Liver (tissue), 9 donors: ENCODE measurements around the gene VAT1. TPM values are rescaled to one million over a fixed set of nuclear protein-coding genes. Genes with fewer than 3 reads are reported as not detected.

Experiments used
- DNase-seq: peaks from one replicate; pipeline ENCODE4 v3.0.0-alpha.2; 2017; ENCODE audit warnings: low spot score
- H3K27ac ChIP-seq, 2 donors: one replicate each; pipeline ENCODE4 v1.7.0; 2013; ENCODE audit warnings: inconsistent platforms in 2 of 2, low read length in 2 of 2, control low read depth in 1 of 2, low read depth in 1 of 2, mild to moderate bottlenecking in 1 of 2
- H3K27me3 ChIP-seq, 4 donors: one replicate each; pipeline versions ENCODE4 v1.6.1 to v1.7.0; 2013; ENCODE audit warnings: low read length in 3 of 4, inconsistent platforms in 1 of 4, mild to moderate bottlenecking in 1 of 4, moderate library complexity in 1 of 4; ENCODE audit not compliant: control insufficient read depth in 4 of 4, insufficient read depth in 4 of 4
- H3K36me3 ChIP-seq, 4 donors: one replicate each; pipeline versions ENCODE4 v1.6.1 to v1.7.0; 2013; ENCODE audit warnings: low read length in 3 of 4, mild to moderate bottlenecking in 3 of 4, low read depth in 1 of 4, moderate library complexity in 1 of 4; ENCODE audit not compliant: control insufficient read depth in 4 of 4, insufficient read depth in 3 of 4
- H3K4me1 ChIP-seq, 4 donors: one replicate each; pipeline versions ENCODE4 v1.6.1 to v1.7.0; 2013; ENCODE audit warnings: low read length in 3 of 4, mild to moderate bottlenecking in 3 of 4, moderate library complexity in 1 of 4; ENCODE audit not compliant: control insufficient read depth in 4 of 4, insufficient read depth in 4 of 4
- H3K4me3 ChIP-seq, 3 donors: one replicate each; pipeline versions ENCODE4 v1.6.1 to v1.7.0; 2013; ENCODE audit warnings: low read length in 3 of 3, control low read depth in 1 of 3, low read depth in 1 of 3, mild to moderate bottlenecking in 1 of 3
- H3K9ac ChIP-seq, 2 donors: one replicate each; pipeline ENCODE4 v1.7.0; 2013; ENCODE audit warnings: low read length in 2 of 2, mild to moderate bottlenecking in 2 of 2, moderate library complexity in 2 of 2, control low read depth in 1 of 2, low read depth in 1 of 2
- H3K9me3 ChIP-seq, 4 donors: one replicate each; pipeline versions ENCODE4 v1.6.1 to v1.7.0; 2013; ENCODE audit warnings: low read length in 3 of 4; ENCODE audit not compliant: control insufficient read depth in 4 of 4
- EGR1 ChIP-seq, 2 donors: IDR thresholded peaks; 2 replicates each; pipeline ENCODE4 v1.6.1; 2016 to 2018; ENCODE audit warnings: antibody characterized with exemption in 2 of 2, low read depth in 2 of 2
- FOXA1 ChIP-seq: IDR thresholded peaks from 2 replicates; pipeline ENCODE4 v1.6.1; 2016; ENCODE audit warnings: antibody characterized with exemption
- FOXA2 ChIP-seq: IDR thresholded peaks from 2 replicates; pipeline ENCODE4 v1.6.1; 2016; ENCODE audit warnings: antibody characterized with exemption
- GABPA ChIP-seq, 2 donors: IDR thresholded peaks in 1 of 2; conservative IDR thresholded peaks in 1 of 2; 2 replicates each; pipeline ENCODE4 v1.6.1; 2016; ENCODE audit warnings: antibody characterized with exemption in 2 of 2, mild to moderate bottlenecking in 1 of 2, moderate library complexity in 1 of 2
- HNF4A ChIP-seq, 2 donors: conservative IDR thresholded peaks; 2 replicates each; pipeline ENCODE4 v1.6.1; 2016; ENCODE audit warnings: antibody characterized with exemption in 2 of 2, mild to moderate bottlenecking in 2 of 2
- HNF4G ChIP-seq: IDR thresholded peaks from 2 replicates; pipeline ENCODE4 v1.6.1; 2016; ENCODE audit warnings: antibody characterized with exemption
- JUND ChIP-seq, 2 donors: IDR thresholded peaks; 2 replicates each; pipeline ENCODE4 v1.6.1; 2016; ENCODE audit warnings: antibody characterized with exemption in 2 of 2
- NR2F2 ChIP-seq: IDR thresholded peaks from 2 replicates; pipeline ENCODE4 v1.6.1; 2016; ENCODE audit warnings: antibody characterized with exemption
- RAD21 ChIP-seq, 2 donors: IDR thresholded peaks; 2 replicates each; pipeline ENCODE4 v1.6.1; 2016; ENCODE audit warnings: antibody characterized with exemption in 2 of 2, mild to moderate bottlenecking in 2 of 2
- RXRA ChIP-seq, 2 donors: IDR thresholded peaks; 2 replicates each; pipeline ENCODE4 v1.6.1; 2017 to 2018; ENCODE audit warnings: antibody characterized with exemption in 2 of 2, mild to moderate bottlenecking in 1 of 2
- SP1 ChIP-seq: IDR thresholded peaks from 2 replicates; pipeline ENCODE4 v1.6.1; 2018; ENCODE audit warnings: antibody characterized with exemption, mild to moderate bottlenecking
- TAF1 ChIP-seq: conservative IDR thresholded peaks from 2 replicates; pipeline ENCODE4 v1.6.1; 2016; ENCODE audit warnings: antibody characterized with exemption, mild to moderate bottlenecking
- YY1 ChIP-seq: IDR thresholded peaks from 2 replicates; pipeline ENCODE4 v1.6.1; 2016; ENCODE audit warnings: antibody characterized with exemption, mild to moderate bottlenecking
- WGBS: extraction: QIAGEN DNeasy Blood & Tissue Kit; methylation state at CpG from one replicate; pipeline ENCODE4 v1.1.7; 2013; 5-methylcytosine and 5-hydroxymethylcytosine counted together
- polyA plus RNA-seq, 2 donors: library from polyadenylated mRNA; stranded (reverse) in 1 of 2; unstranded in 1 of 2; fragments of 200-250 nt in 1 of 2; fragments of >200 nt in 1 of 2; fragmentation: Nextera tagmentation in 1 of 2; extraction: Ambion mirVana in 1 of 2; gene quantifications; one replicate each; pipeline versions ENCODE4 v1.2.1 to v1.2.3, GENCODE V29; 2013 to 2015
- total RNA-seq, 2 donors: library from RNA; depleted of rRNA; stranded (reverse); fragments of >200 nt; gene quantifications; one replicate each; pipeline ENCODE4 v1.2.3, GENCODE V29; 2014
- TF ChIP-seq, protein P1 (sequence below): fragments of 150-350 bp; IDR thresholded peaks from 2 replicates; pipeline ENCODE4 v1.5.1; 2017; ENCODE audit warnings: improper control_type of control experiment, low read depth, low read length; ENCODE audit not compliant: missing input control
- TF ChIP-seq, protein P2 (sequence below): IDR thresholded peaks from 2 replicates; pipeline ENCODE4 v1.6.1; 2016; ENCODE audit warnings: antibody characterized with exemption, mild to moderate bottlenecking
- TF ChIP-seq, protein P3 (sequence below): IDR thresholded peaks from 2 replicates; pipeline ENCODE4 v1.6.1; 2016; ENCODE audit warnings: antibody characterized with exemption
- TF ChIP-seq, protein P4 (sequence below): IDR thresholded peaks from 2 replicates; pipeline ENCODE4 v1.6.1; 2016; ENCODE audit warnings: antibody characterized with exemption
- TF ChIP-seq, protein P5 (sequence below): IDR thresholded peaks from 2 replicates; pipeline ENCODE4 v1.6.1; 2016; ENCODE audit warnings: antibody characterized with exemption
- donor health status: healthy.
- donor health status: healthy.
- donor health status: healthy.
- donor health status: healthy.
- donor health status: healthy.

VAT1 gene
- total and polyA plus RNA-seq, 4 donors = 16.3 to 38.8 (median 25.4) TPM

DNA sequence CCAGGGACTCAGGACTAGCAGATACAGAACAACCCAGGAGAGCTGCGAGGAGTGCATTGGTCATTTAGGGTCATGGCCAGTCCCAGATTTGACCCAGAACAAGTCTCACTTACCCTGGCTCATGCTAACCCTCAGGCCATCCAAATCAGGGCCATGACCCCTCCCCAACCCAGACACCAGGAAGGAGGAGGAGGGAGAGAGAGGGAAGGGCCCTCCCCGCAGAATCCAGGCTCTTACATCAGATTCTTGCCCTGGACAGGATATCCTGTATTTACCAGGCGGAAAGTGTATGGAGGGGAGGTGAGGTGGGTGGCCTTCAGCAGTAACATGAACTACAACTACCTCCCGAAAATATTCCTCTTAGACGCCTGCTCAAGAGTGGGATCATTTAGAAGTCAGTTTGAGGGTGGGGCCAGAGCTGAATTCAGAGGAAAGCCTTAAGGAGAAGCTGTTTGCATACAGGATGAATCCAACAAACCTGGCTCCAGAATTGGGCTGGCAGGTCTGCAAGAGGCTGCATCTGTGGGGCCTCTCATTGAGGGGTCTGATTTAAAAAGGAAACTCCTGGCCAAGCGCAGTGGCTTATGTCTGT lies 2.1 kb downstream of the VAT1 start:
- H3K4me3 ChIP-seq = no peak overlapping the region
- no peaks in the 10 kb centered on the region for H3K27me3 ChIP-seq
- TF ChIP-seq, protein P1, sequence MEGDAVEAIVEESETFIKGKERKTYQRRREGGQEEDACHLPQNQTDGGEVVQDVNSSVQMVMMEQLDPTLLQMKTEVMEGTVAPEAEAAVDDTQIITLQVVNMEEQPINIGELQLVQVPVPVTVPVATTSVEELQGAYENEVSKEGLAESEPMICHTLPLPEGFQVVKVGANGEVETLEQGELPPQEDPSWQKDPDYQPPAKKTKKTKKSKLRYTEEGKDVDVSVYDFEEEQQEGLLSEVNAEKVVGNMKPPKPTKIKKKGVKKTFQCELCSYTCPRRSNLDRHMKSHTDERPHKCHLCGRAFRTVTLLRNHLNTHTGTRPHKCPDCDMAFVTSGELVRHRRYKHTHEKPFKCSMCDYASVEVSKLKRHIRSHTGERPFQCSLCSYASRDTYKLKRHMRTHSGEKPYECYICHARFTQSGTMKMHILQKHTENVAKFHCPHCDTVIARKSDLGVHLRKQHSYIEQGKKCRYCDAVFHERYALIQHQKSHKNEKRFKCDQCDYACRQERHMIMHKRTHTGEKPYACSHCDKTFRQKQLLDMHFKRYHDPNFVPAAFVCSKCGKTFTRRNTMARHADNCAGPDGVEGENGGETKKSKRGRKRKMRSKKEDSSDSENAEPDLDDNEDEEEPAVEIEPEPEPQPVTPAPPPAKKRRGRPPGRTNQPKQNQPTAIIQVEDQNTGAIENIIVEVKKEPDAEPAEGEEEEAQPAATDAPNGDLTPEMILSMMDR = no peak
- no peak for TF ChIP-seq YY1
- TF ChIP-seq, protein P2, sequence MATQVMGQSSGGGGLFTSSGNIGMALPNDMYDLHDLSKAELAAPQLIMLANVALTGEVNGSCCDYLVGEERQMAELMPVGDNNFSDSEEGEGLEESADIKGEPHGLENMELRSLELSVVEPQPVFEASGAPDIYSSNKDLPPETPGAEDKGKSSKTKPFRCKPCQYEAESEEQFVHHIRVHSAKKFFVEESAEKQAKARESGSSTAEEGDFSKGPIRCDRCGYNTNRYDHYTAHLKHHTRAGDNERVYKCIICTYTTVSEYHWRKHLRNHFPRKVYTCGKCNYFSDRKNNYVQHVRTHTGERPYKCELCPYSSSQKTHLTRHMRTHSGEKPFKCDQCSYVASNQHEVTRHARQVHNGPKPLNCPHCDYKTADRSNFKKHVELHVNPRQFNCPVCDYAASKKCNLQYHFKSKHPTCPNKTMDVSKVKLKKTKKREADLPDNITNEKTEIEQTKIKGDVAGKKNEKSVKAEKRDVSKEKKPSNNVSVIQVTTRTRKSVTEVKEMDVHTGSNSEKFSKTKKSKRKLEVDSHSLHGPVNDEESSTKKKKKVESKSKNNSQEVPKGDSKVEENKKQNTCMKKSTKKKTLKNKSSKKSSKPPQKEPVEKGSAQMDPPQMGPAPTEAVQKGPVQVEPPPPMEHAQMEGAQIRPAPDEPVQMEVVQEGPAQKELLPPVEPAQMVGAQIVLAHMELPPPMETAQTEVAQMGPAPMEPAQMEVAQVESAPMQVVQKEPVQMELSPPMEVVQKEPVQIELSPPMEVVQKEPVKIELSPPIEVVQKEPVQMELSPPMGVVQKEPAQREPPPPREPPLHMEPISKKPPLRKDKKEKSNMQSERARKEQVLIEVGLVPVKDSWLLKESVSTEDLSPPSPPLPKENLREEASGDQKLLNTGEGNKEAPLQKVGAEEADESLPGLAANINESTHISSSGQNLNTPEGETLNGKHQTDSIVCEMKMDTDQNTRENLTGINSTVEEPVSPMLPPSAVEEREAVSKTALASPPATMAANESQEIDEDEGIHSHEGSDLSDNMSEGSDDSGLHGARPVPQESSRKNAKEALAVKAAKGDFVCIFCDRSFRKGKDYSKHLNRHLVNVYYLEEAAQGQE = no peak
- no peak for TF ChIP-seq JUND (IDR thresholded peaks at IDR 0.05)
- no peak for TF ChIP-seq FOXA2
- peak; percentile 89 for TF ChIP-seq NR2F2
- TF ChIP-seq, protein P3, sequence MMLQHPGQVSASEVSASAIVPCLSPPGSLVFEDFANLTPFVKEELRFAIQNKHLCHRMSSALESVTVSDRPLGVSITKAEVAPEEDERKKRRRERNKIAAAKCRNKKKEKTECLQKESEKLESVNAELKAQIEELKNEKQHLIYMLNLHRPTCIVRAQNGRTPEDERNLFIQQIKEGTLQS = no peak
- no peak for TF ChIP-seq FOXA1
- TF ChIP-seq RXRA (IDR thresholded peaks at IDR 0.05) = peak; percentile 67 to 71
- no peak for TF ChIP-seq HNF4A (conservative IDR thresholded peaks at IDR 0.05)
- peak in 1 of 2 donors; percentile 43 for TF ChIP-seq GABPA (IDR thresholded peaks at IDR 0.05 in 1 of 2, conservative IDR thresholded peaks at IDR 0.05 in 1 of 2)
- peak; percentile 44 for TF ChIP-seq SP1
- no peak for TF ChIP-seq HNF4G
- TF ChIP-seq EGR1 (IDR thresholded peaks at IDR 0.05; ENCODE audit: low read depth in 2 of 2) = no peak
- TF ChIP-seq TAF1 = no peak
- TF ChIP-seq, protein P4, sequence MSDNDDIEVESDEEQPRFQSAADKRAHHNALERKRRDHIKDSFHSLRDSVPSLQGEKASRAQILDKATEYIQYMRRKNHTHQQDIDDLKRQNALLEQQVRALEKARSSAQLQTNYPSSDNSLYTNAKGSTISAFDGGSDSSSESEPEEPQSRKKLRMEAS = no peak
- TF ChIP-seq, protein P5, sequence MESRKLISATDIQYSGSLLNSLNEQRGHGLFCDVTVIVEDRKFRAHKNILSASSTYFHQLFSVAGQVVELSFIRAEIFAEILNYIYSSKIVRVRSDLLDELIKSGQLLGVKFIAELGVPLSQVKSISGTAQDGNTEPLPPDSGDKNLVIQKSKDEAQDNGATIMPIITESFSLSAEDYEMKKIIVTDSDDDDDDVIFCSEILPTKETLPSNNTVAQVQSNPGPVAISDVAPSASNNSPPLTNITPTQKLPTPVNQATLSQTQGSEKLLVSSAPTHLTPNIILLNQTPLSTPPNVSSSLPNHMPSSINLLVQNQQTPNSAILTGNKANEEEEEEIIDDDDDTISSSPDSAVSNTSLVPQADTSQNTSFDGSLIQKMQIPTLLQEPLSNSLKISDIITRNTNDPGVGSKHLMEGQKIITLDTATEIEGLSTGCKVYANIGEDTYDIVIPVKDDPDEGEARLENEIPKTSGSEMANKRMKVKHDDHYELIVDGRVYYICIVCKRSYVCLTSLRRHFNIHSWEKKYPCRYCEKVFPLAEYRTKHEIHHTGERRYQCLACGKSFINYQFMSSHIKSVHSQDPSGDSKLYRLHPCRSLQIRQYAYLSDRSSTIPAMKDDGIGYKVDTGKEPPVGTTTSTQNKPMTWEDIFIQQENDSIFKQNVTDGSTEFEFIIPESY = no peak
- no peak for TF ChIP-seq RAD21 (IDR thresholded peaks at IDR 0.05)
- 68% methylated on average over 6 of the region's 6 CpGs for WGBS
- peak overlapping the region in 1 of 2 donors; percentile 37 for H3K27ac ChIP-seq
- no peak for DNase-seq
- peaks cover 6 to 35% (median 19%) of the 10 kb centered on the region in 4 donors for H3K4me1 ChIP-seq
- H3K9ac ChIP-seq = no peak overlapping the region
- no peaks in the 10 kb centered on the region for H3K9me3 ChIP-seq
- H3K36me3 ChIP-seq = peaks cover 0 to 3% (median 0%) of the 10 kb centered on the region in 4 donors
